ENCODE data around the gene ADGRG1. TPM values are rescaled to one million over a fixed set of nuclear protein-coding genes. Genes with fewer than 3 reads are reported as not detected.
"Not testable (repeated sequence)": the region's sequence is repeated elsewhere in the genome, so short reads cannot be mapped to it uniquely, and the experiment has no call there.

Gene ADGRG1
- total RNA-seq, 1 donor from 2014 or later = 201 TPM

DNA sequence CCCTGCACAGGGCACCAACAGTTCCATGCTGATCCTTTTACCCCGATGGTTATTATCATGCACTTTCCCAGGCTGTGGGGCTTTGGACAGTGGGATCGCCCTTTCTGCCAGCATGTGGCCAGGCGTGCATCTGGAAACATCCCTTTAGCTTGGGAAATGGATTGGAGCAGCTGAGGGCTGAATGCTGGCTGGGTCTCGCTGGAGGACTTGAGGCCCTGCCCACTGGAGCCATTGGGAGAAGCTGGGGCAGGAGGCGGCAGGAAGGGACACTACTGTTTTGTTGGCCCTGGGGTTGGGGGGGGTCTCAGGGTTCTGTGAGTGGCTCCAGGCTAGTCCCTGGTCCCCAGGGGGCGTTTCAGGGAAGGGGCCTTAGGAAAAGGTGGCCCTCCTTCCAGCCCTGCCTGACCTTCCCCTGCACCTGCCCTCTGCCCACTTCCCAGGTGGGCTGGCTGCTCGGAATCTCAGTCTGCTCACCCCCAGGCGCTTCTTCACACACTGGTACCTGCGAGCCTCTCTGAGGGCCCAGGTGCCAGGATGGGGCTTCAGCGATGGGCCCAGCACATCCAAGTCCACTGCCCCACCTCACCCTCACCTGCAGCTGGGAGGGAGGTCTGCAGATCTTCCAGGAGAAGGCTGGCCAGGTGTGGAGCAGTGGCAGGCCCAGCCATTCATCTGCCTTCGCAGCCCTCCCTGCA is 38.1 kb downstream of the ADGRG1 start:
- DNase-seq (ENCODE audit: low spot score) = no peak

DNA sequence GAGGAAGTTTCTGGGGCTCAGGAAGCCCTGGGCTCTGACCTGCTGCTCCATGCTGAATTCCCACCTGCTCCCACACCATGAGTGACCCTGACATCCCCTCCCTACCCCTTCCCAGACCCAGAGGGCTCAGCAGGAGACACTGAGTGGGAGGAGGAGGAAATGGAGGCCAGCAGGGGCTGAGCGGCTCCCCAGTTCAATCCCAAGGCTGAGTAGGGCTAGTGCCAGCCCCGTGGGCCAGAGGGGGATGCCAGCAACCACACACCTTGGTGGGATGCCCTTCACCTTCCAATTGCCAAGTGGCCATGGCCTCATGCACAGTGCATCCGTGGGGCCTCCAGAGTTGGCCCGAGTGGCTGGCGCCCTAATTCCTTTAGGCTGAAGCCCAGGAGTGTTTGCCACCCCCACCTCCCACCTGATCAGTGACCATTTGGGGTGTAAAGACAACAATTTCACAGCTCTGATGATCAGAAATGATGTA is 38.7 kb downstream of the ADGRG1 start:
- no peak for DNase-seq (ENCODE audit: low spot score)

DNA sequence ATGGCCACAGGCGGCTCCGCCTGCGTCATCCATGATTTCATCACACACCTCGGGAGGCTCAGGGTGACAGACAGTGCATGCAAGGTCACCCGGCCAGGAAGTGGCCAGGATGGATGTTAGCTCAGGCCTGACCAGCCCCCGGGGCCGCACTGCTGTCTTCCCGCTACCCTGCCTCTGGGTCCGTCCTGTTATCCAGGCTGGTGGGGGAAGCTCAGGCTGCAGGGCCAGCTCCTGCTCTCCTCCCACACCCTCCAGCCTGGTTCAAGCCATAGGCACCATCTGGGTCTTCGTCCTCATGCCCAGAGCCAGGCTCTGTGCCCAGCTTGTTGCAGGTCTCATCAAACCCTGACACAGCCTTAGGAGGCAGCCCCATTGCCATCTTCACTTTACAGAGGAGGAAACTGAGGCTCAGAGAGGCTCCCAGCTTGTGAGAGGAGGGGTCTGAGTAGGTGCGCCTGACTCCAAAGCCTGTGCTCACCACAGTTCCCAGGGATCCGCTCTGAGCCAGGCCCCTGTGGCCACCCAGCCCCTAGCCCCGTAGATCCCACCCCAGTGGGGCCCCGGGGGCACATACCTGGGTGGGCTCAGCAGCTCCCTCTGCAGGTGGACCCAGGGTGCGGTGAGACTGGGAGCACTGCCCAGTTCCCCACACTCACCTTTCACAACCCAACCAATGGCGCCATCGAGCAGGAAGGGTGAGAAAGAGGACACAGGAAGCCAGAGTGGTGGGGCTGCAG is 39.3 kb downstream of the ADGRG1 start:
- DNase-seq (ENCODE audit: low spot score) = no peak

DNA sequence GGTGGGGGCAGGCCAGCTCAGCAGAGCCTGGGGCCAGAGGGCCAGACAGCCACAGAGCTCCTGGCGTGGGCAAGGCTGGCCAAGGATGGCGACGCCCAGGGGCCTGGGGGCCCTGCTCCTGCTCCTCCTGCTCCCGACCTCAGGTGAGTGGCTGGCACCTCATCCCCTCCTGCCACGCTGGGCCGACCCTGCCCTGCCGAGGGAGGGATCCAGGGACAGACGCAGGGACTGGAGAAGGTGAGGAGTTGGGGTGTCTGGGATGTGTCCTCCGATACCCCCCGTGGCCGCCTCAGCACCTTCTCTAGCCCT is 39.8 kb downstream of the ADGRG1 start, which contains the start of gene ADGRG3:
Gene ADGRG3 (plus strand): TSS at position 44 of the 309 bp plus-strand sequence. CDS start 42 bp downstream, at position 86.
- no peak for DNase-seq (ENCODE audit: low spot score)

DNA sequence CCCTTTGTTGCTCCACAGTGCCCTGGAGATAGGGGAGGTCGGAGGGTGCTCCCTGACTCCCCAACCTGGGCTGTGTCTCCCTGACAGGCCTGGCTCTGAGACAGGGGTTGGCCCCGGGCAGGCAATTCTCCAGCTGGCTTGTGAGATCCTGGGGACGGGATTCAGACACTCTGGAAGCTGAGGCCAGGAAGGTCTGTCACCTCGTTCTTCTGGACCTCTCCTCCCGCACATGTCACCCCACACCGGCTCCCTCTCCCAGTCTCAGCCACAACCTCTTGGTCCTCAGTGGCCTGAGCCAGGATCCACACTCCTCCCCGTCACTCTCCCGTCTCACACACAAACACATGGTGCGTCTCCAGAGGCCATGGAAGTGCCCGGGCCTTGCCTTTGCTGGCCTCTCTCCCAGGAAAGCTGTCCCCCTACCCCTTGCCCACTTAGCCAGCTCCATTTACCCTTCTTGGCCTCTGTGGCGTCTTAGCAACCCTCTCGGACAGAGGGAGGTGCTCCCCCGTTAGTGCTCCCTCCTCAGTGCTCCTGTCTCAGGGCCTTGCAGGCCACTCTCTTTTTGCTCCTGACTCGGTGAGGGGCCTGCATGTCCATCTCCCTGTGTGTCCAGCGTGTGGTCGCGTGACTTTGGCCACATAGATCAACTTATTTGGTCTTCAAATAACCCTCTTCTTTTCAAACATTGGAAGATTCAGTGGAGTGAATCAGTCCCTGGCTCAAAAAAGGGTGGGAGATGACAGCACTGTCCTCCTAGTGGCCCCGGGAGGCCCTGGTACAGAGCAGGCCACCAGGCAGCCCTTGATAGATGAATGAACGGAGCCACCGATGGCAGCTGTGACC is 40.4 kb downstream of the ADGRG1 start:
- no peak for DNase-seq (ENCODE audit: low spot score)

DNA sequence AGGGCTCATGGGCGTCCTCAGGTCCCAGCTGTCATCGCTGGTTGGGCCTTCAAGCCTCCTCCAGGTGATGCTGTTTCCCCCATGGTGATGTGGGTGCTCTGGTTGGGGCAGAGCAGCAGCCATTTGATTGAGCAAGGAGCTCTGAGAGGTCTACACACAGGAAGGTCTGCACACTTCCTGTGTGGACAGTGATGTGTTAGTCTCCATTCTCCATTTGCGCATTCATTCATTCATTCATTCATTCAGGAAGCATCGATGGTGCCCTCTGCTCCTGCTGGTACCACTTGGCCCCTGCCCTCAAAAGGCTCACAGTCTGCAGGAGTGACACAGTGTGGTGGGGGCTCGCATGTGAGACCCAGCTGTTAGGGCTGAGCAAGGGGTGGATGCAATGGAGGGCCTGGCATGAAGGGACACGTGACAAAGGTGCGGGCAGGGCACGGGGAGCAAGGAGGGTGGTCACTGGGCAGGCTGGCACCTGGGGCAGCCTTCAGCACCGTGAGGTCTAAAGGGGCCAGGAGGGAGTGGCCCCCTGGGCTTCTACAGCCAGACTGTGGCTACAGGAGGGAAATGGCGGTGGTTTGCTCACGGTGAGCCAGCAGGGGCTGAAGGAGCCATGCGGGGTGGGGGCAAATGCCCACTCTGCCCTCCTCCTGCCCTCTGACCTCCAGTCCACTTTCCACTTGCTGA is 41.2 kb downstream of the ADGRG1 start:
- DNase-seq (ENCODE audit: low spot score) = no peak

DNA sequence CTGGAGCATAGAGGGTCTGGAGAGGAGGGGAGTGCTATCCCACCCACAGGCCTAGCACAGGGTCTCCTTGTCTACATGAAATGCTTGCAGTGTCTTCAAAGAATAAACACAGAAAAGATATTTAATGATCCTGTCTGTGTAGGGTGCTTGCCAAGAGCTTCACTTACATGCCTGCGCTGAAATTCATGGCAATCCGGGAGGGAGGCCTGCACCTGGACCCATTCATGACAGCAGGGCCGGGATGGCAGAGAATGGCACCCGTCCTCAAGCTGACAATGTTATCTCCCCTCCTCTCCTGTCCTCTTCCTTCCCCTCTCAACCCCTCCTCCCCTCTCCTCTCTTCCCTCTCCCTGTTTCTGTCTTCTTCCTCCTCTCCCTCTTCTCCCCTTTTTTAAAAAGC is 41.8 kb downstream of the ADGRG1 start:
- no peak for DNase-seq (ENCODE audit: low spot score)

DNA sequence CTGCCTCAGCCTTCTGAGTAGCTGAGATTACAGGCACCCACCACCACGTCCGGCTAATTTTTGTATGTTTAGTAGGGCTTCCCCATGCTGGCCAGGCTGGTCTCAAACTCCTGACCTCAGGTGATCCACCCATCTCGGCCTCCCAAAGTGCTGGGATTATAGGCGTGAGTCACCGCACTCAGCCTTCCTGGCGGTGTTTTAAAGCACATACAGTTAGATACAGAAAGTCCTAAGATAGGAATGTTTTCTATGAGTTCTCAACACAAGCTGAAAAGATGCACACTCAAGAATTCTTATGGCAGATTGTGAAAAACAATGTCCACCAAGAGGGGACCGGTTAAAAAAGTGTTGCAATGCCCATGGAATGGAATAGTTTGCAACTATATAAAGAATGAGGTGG is 43.0 kb downstream of the ADGRG1 start:
- not testable (repeated sequence) for DNase-seq (ENCODE audit: low spot score)

DNA sequence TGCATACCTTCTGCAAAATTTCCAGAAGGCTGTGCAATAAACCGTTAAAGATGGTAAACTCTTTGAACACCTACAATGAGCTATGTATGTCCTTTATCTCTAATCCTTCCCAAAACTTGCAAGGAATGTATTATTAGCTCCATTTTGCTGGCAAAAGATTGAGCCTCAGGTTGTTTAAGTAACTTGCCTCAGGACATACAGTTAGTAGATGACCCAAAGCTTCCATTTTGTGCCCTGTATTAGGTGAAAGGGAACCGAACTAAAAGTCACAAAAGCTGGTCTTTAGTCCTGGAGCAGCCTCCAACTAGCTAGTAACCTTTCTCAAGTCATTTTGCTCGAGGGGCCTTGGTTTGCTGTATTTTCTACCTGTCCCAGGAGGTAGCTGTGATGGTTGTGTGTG is 44.0 kb downstream of the ADGRG1 start:
- no peak for DNase-seq (ENCODE audit: low spot score)

DNA sequence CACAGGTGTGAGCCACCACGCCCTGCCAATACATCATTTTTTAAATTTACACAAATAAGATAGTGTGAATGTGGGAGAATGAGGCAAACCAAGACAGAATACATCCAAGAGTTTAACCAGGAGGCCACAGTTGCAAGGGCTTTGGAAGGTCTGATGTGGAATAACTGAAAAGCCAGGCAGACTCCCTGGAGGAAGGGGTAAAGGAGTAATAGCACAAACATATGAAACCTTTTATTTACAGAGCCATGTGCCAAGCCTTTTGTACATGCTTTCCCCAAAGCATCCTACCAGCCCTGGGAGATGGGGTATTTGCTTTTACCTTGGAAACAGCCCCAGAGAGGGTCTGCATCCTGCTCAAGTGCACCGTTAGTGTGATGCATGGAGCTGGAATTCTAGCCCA is 44.4 kb downstream of the ADGRG1 start:
- no peak for DNase-seq (ENCODE audit: low spot score)

DNA sequence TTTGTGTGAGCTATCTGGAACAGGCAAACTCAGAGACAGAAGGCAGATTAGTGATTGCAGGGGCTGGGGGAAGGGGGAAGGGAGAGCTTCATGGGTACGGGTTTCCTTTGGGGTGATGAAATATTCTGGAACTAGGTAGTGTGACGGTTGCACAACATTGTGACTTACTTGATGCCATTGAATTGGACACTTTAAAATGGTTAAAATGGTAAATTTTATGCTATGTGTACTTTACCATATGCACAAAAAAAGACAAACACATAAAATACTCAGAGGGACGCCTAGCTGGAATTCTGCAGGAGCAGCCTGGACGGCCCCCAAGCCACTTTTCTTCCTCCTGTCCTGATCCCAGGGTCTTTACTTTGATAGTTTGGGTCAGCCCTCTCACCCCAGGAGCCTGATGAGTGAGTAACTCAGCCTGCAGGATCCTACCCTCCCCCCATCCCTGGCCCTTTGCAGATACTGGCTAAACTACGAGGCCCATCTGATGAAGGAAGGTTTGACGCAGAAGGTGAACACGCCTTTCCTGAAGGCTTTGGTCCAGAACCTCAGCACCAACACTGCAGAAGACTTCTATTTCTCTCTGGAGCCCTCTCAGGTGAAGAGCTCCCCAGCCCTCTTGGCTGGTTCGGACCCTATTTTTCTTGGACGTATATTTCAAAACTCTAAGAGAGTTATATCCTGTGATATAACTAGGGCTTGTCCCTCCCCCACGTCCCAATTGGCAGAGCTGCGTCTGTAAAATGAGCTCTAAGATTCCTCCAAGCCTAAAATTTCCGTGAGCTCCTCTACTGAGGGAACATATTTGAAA is 47.5 kb downstream of the ADGRG1 start:
- no peak for DNase-seq (ENCODE audit: low spot score)

DNA sequence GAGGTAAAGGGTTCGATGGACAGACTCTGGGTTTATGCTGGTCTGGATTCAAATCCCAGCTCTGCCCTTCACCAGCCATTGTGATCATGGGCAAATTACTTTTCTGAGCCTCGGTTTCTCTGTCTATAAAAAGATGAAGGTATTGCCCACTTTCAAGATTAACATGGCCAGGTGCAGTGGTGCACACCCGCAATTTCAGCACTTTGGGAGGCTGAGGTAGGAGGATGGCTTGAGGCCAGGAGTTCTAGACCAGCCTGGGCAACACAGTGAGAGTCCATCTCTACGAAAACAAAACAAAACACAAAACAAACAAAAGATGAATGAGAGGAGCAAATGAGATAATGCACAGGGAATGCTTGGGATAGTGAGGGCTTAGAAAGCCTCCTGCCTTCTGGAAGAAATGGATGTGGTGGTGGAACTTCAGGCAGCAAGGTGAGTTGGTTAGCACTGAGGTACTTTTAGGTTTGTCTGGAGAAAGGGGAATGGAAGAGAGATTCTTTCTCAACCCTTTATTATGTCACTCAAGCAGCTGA is 48.2 kb downstream of the ADGRG1 start:
- no peak for DNase-seq (ENCODE audit: low spot score)

DNA sequence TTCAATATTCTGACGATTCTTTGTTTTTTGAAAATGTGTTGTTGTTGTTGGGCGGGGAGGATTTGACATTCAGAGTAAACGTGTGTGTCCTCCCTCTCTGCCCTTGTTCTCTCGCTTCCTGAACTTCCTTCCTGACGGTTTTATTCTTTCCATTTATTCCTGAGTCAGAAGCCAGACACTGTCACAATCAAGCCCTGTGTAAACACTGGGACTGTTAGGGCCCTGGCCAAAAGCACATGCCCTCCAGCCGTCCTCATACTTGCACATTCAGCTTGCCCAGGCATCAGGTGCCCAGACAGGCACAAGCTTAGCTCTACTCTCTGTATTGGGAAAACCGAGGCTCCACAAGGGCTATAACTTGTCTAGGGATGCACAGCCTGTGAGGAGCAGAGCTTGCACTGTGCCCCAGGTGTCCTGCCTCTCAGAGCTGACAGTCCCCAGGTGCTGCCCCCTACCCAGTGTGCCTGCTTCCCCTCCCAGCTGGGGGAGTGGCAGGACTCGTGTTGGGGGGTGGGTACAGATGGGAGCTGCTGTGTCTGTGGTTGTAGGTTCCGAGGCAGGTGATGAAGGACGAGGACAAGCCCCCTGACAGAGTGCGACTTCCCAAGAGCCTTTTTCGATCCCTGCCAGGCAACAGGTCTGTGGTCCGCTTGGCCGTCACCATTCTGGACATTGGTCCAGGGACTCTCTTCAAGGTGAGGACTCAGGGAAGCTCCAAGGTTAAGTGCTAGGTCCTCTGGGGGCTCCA is 49.4 kb downstream of the ADGRG1 start:
- no peak for DNase-seq (ENCODE audit: low spot score)

DNA sequence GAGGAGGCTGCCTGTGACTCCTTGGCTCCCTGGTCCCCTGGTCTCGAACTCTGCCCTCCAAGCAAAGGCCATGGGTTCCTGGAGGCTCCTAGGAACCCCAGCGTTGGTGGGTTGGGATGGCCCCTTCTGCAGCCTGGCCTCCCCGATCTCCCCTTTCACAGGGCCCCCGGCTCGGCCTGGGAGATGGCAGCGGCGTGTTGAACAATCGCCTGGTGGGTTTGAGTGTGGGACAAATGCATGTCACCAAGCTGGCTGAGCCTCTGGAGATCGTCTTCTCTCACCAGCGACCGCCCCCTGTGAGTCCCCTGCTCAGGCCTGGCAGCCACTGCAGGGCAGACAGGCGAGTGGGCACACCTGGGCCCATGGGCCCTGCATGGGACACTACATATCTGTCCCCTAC is 50.6 kb downstream of the ADGRG1 start:
- no peak for DNase-seq (ENCODE audit: low spot score)

DNA sequence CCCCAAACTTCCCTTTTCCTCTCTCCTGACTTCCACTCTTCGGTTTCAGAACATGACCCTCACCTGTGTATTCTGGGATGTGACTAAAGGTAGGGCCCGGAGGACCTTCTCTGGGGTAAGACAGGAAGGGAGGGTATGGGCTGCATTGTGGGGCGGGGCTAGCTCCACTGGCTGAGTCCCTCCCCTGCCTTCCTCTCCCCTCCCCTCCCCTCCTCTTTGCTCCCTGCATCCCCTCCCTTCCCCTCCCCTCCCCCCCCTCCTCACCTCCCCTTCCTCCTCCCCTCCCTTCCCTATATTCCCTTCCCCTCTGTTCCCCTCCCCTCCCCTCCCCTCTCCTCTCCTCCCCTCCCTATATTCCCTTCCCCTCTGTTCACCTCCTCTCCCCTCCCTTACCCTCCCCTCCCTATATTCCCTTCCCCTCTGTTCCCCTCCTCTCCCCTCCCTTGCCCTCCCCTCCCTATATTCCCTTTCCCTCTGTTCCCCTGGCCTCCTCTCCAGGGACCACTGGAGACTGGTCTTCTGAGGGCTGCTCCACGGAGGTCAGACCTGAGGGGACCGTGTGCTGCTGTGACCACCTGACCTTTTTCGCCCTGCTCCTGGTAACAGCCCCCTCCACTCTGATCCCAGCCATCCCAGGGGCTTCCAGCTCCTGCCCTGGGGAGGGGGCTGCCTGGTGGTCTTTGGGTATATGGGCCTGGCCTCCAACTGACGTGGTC is 51.5 kb downstream of the ADGRG1 start:
- DNase-seq (ENCODE audit: low spot score) = no peak

DNA sequence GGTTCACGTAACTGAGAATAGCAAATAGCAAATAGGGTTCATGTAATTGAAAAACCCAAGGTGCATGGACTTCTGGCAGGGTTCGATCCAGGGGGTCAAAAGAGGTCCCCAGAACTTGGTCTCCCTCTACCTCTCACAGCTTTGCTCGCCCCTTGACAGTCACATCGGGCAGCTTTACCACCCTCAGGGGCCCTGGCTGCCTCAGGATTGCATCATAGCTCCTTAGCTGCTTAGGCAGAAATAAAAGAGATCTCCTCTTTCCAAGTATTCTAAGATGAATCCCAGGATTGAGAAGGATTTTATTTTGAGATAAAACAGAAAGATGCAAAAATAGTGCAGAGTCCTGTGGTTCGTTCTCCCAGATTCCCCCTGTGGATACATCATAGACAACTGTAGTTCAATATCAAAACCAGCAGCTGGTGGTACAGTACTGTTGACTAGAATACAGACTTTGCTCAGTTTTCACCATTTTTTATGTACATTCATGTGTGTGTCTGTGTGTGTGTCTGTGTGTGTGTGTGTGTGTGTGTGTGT is 52.5 kb downstream of the ADGRG1 start:
- DNase-seq (ENCODE audit: low spot score) = no peak

DNA sequence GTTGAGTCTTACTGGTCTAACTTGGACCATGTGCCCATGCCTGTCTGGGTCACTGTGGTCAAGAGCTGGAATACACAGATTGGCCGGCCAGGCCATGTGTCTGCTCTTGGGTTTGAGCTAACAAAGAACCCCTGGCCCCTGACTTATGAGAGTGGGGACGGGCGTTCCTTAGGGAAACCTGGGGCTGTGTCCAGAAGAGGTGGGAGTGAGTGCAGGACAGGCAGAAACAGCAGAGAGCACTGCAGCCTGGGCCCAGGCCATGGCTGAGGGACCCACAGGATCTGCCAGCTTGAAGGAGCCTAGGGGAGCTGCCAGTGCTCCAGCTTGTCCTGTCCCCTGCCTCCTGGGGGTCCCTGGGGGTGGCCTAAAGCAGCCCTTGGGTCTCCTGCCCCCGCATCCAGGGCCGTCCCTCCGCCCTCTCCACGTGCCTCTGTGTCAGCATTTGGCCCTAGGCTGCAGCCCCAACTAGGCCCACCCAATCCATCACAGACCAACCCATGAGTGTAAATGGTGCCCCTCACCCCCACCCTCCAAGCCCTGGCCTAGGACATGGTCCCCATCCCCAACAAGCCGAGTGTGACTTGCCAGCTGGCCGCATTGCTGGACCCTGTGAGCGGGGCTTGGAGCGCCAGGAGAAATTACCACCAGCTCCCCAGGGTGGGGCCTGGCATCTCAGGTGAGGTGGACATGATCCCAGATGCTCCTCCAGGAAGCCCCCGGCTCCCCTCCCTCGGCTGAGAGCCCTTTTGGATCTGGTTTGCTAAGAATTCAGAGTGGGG is 53.7 kb downstream of the ADGRG1 start:
- DNase-seq (ENCODE audit: low spot score) = no peak
